Gastroesophageal sphincter (tissue), 3 donors: Measurements from ENCODE around the gene CPNE9.

Experiments
- CTCF ChIP-seq, 4 experiments: fragments of 200-600 bp in 2 of 4; fragments of 450-650 bp in 2 of 4; sonication (generic) in 1 of 4; IDR thresholded peaks; one replicate each; pipeline ENCODE4 v1.5.1; 2017 to 2019; ENCODE audit warnings: antibody characterized with exemption in 4 of 4, mild to moderate bottlenecking in 2 of 4, moderate library complexity in 2 of 4
- EP300 ChIP-seq: sonication (generic); formaldehyde crosslinking; IDR thresholded peaks from one replicate; pipeline ENCODE4 v1.6.1; 2017; ENCODE audit warnings: antibody characterized with exemption, mild to moderate bottlenecking
- POLR2A ChIP-seq, 2 donors: fragments of 450-650 bp; IDR thresholded peaks; one replicate each; pipeline ENCODE4 v1.6.1; 2017; ENCODE audit warnings: antibody characterized with exemption in 2 of 2, mild to moderate bottlenecking in 2 of 2, moderate library complexity in 1 of 2
- POLR2AphosphoS5 ChIP-seq: sonication (generic); formaldehyde crosslinking; IDR thresholded peaks from one replicate; pipeline ENCODE4 v1.6.1; 2017; ENCODE audit warnings: antibody characterized with exemption

GRCh38 chr3:9669720-9670432 is 33.8 kb upstream of the CPNE9 start:
- no peak for TF ChIP-seq CTCF (IDR thresholded peaks at IDR 0.05)
- TF ChIP-seq POLR2A (IDR thresholded peaks at IDR 0.05): no peak
- peak; percentile 11 for TF ChIP-seq POLR2AphosphoS5
- no peak for TF ChIP-seq EP300
